Prostate gland (tissue), 2 donors: ENCODE measurements around the gene NGEF. TPM values are rescaled to one million over a fixed set of nuclear protein-coding genes. Genes with fewer than 3 reads are reported as not detected.

Experiments
- DNase-seq: peaks from one replicate; pipeline ENCODE4 v3.0.0-alpha.2; 2019; ENCODE audit warnings: low spot score
- H3K27ac ChIP-seq, 2 donors: fragments of 200-600 bp; sonication (generic); 2 replicates each; pipeline ENCODE4 v1.5.1; 2017 to 2019
- H3K27me3 ChIP-seq: fragments of 200-600 bp; sonication (generic); replicated peaks from 2 replicates; pipeline ENCODE4 v1.5.1; 2019; ENCODE audit not compliant: insufficient read depth
- H3K36me3 ChIP-seq, 2 donors: fragments of 200-600 bp; sonication (generic); 1 replicate in 1 of 2; 2 replicates in 1 of 2; pipeline versions ENCODE4 v1.5.1 to v1.8.1; 2017 to 2019
- H3K4me1 ChIP-seq: fragments of 200-600 bp; sonication (generic); replicated peaks from 2 replicates; pipeline ENCODE4 v1.5.1; 2019
- H3K4me3 ChIP-seq, 2 donors: fragments of 200-600 bp; sonication (generic); 2 replicates each; pipeline ENCODE4 v1.5.1; 2017 to 2019
- H3K9me3 ChIP-seq: fragments of 200-600 bp; sonication (generic); 2 replicates; pipeline ENCODE4 v1.5.1; 2017
- POLR2A ChIP-seq: fragments of 450-650 bp; IDR thresholded peaks from one replicate; pipeline ENCODE4 v1.6.1; 2016; ENCODE audit warnings: antibody characterized with exemption, mild to moderate bottlenecking
- POLR2AphosphoS5 ChIP-seq: sonication (generic); formaldehyde crosslinking; IDR thresholded peaks from one replicate; pipeline ENCODE4 v1.6.1; 2017; ENCODE audit warnings: antibody characterized with exemption
- WGBS: methylation state at CpG from one replicate; pipeline ENCODE4 v1.1.5; 2018; 5-methylcytosine and 5-hydroxymethylcytosine counted together
- intact Hi-C: fragments of 100-400 bp; cut with DNase I; formaldehyde crosslinking; loops from one replicate; pipeline ENCODE4 v1.14.2; 2022
- total RNA-seq, 2 donors: library from RNA; depleted of rRNA; stranded (reverse); fragments of >200 nt; gene quantifications; one replicate each; pipeline ENCODE4 v1.1.0, GENCODE V29; 2016
- TF ChIP-seq, protein P1 (sequence below), 4 experiments: fragments of 200-600 bp in 2 of 4; fragments of 450-650 bp in 2 of 4; sonication (generic) in 2 of 4; IDR thresholded peaks; 1 replicate in 3 of 4; 2 replicates in 1 of 4; pipeline ENCODE4 v1.5.1; 2016 to 2019; ENCODE audit warnings: antibody characterized with exemption in 4 of 4, mild to moderate bottlenecking in 2 of 4, moderate library complexity in 2 of 4

NGEF gene
- total RNA-seq, 2 donors from 2014 or later, result 2.0 to 19.0 TPM

DNA sequence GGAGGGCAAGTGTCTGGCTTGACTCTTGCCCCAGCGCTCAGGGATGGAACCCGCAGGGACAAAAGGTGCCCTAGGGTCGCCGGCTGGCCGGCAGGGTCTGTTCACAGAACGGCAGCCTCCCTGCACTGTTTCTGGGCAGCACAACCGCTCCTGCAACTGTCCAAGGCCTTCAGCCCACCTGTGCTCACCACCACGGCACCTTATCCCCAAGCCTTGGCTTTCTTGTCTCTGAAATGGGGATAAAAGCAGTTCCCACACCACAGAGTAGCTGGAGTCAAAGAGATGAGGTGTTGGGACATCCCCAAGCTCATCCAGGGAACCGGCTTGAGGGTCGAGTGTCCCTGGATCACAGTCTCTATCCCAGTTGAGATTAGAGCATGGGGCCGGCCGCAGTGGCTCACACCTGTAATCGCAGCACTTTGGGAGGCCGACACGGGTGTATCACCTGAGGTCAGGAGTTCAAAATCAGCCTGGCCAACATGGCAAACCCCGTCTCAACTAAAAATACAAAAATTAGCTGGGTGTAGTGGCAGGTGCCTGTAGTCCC is 138.3 kb downstream of the NGEF start:
- Histone ChIP-seq H3K4me3 (no peak overlapping the region), H3K9me3 (no peaks in the 10 kb centered on the region), H3K36me3 (no peaks in the 10 kb centered on the region), H3K27me3 (no peaks in the 10 kb centered on the region), H3K27ac (no peak overlapping the region), H3K4me1 (no peaks in the 10 kb centered on the region)
- intact Hi-C loops, result no loop called here
- no peak for DNase-seq
- TF ChIP-seq POLR2A, result no peak
- WGBS, result 94% methylated on average over 16 of the region's 16 CpGs

DNA sequence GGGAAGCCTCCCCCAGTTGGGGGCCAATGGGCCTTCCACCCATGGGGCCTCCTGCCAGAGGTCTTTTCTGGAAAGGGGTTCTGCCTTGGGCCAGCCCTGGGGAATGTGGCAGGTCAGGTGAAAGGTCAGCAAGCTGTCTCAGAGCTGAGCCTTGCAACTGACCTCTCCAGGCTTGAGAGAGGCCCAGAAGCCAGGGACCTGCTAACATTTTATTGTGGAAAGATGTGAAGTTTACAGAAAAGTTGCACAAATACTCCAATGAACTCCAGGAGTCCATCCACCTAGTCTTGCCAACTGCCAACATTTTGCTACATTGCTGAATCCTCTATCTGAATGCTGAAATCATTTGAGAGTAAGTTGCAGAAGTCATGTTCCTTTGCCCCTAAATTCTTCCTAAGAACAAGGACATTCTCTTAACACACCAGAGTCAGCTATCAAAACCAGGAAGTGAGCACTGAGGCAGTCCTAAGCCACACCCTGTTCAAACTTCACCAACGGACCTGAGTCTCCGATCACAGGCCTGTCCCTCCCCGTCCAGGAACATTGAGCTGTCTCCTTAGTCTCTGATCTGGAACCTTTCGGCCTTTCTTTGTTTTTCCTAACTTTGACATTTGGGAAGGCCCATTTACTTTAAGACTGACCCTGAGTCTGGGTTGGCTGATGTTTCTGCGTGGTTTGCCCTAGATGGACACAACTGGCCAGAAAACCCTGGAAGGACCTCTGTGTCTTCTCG is 139.0 kb downstream of the NGEF start:
- Histone ChIP-seq H3K27ac (no peak overlapping the region), H3K9me3 (no peaks in the 10 kb centered on the region), H3K4me3 (no peak overlapping the region), H3K36me3 (no peaks in the 10 kb centered on the region), H3K27me3 (no peaks in the 10 kb centered on the region), H3K4me1 (no peaks in the 10 kb centered on the region)
- intact Hi-C loops, result no loop called here
- WGBS, result 84% methylated on average over 6 of the region's 6 CpGs
- TF ChIP-seq POLR2A, result no peak
- TF ChIP-seq, protein P1, sequence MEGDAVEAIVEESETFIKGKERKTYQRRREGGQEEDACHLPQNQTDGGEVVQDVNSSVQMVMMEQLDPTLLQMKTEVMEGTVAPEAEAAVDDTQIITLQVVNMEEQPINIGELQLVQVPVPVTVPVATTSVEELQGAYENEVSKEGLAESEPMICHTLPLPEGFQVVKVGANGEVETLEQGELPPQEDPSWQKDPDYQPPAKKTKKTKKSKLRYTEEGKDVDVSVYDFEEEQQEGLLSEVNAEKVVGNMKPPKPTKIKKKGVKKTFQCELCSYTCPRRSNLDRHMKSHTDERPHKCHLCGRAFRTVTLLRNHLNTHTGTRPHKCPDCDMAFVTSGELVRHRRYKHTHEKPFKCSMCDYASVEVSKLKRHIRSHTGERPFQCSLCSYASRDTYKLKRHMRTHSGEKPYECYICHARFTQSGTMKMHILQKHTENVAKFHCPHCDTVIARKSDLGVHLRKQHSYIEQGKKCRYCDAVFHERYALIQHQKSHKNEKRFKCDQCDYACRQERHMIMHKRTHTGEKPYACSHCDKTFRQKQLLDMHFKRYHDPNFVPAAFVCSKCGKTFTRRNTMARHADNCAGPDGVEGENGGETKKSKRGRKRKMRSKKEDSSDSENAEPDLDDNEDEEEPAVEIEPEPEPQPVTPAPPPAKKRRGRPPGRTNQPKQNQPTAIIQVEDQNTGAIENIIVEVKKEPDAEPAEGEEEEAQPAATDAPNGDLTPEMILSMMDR (IDR thresholded peaks at IDR 0.05), result no peak
- TF ChIP-seq POLR2AphosphoS5, result no peak
- DNase-seq, result no peak

DNA sequence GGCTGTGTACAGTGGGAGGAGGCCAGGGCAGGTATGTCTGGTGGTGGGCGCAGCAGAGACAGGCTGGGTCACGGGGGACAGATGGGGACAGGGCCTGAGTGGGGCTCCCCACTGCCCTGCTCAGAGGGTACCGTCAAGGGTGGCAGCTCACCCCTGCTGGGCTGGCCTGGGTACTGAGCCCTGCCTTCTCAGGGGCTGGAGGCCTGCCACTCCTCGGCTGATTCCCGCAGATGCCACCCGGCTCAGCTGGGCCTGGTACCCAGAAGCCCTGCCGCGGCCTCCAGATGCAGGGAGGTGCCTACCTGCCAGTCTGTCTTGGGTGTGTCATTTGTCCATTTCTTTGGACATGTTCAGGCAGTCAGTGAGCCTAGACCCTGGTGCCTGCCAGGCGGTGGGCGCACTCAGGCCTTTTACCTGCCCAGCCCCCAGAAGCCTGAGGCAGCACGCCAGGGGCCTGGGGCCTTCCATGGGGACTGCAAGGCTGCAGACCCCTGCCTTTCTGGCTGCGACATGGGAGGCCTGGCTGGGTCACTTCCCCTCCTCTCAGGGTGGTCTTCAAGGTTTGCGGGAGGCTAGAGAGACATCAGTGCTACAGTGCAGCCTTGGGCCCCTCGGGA is 139.7 kb downstream of the NGEF start:
- no peak for DNase-seq
- H3K4me1 ChIP-seq, result no peaks in the 10 kb centered on the region
- H3K27ac ChIP-seq, result no peak overlapping the region
- TF ChIP-seq POLR2A, result no peak
- TF ChIP-seq, protein P1 (IDR thresholded peaks at IDR 0.05), result no peak
- no peak for TF ChIP-seq POLR2AphosphoS5
- intact Hi-C loops, result no loop called here
- no peaks in the 10 kb centered on the region for H3K9me3 ChIP-seq
- H3K4me3 ChIP-seq, result no peak overlapping the region
- no peaks in the 10 kb centered on the region for H3K27me3 ChIP-seq
- no peaks in the 10 kb centered on the region for H3K36me3 ChIP-seq
- WGBS, result 89% methylated on average over 14 of the region's 14 CpGs

- no peaks in the 10 kb centered on the region for H3K4me1 ChIP-seq
- DNase-seq, result no peak
- intact Hi-C loops, result no loop called here
- H3K4me3 ChIP-seq, result no peak overlapping the region
- H3K36me3 ChIP-seq, result no peaks in the 10 kb centered on the region
- H3K27me3 ChIP-seq, result no peaks in the 10 kb centered on the region
- H3K27ac ChIP-seq, result no peak overlapping the region
- WGBS, result 88% methylated on average over 9 of the region's 9 CpGs
- H3K9me3 ChIP-seq, result no peaks in the 10 kb centered on the region
- TF ChIP-seq POLR2AphosphoS5 (no peak), POLR2A (no peak)
- TF ChIP-seq, protein P1 (IDR thresholded peaks at IDR 0.05), result no peak
Observed at GRCh38 chr2:232872826-232873225, 140.2 kb downstream of the NGEF start.

DNA sequence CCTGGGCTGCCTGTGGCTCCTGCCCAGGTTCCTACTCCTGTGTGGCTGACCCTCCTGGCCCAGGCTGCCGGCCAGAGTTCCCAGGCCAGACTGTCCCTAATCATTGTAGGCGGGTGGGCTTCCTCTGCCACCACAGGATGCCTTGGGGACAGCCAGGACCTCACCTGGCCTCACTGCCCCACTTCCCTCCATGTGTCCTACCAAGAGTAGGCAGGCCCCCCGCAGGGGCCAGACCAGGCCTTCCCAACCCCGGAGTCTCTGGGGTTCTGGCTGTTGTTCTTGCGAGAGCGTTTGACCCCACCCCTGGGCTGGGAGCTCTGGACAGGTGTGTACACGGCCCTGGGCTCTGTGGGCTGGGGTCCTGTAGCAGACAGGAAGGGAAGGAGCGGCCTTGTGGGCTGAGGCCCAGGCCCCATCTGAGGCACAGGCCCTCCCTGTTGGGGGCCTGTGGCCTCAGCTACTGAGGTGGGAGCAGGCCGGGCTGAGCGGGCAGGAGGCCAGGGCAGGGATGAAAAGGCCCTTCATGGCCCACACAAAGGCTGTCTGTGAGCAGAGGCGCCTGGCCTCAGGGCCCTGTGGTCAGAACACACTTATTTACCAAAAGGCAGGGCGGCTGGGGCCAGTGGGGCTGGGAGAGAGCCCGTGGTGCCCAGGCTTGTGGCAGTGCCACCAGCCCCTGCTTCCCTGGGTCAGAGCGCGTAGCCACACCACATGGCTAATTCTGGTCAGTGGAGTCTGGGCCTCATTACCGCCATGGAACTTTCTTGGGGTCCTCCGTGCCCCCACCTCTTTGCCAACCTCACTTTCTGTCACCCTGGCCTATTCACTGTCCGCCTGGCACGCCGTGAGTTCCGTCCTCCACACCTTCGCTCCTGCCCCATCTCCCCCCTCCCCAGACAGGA is 141.0 kb downstream of the NGEF start:
- 81% methylated on average over 22 of the region's 22 CpGs for WGBS
- no peak overlapping the region for H3K4me3 ChIP-seq
- H3K27me3 ChIP-seq, result no peaks in the 10 kb centered on the region
- no peak for TF ChIP-seq POLR2A
- TF ChIP-seq, protein P1 (IDR thresholded peaks at IDR 0.05), result no peak
- TF ChIP-seq POLR2AphosphoS5, result no peak
- intact Hi-C loops, result no loop called here
- H3K36me3 ChIP-seq, result no peaks in the 10 kb centered on the region
- no peak overlapping the region for H3K27ac ChIP-seq
- H3K9me3 ChIP-seq, result no peaks in the 10 kb centered on the region
- DNase-seq, result no peak
- H3K4me1 ChIP-seq, result no peaks in the 10 kb centered on the region
